Gastrocnemius medialis (tissue), 4 donors: Measurements from ENCODE around the gene ROR1. TPM values are rescaled to one million over a fixed set of nuclear protein-coding genes. Genes with fewer than 3 reads are reported as not detected.

Experiments used
- ATAC-seq, 2 donors: fragments of 150-250 bp; one replicate each; pipeline ENCODE4 v1.9.1; 2016
- DNase-seq, 2 donors: peaks; one replicate each; pipeline ENCODE4 v3.0.0-alpha.2; 2019
- H3K27ac ChIP-seq, 4 donors: fragments of 200-600 bp; sonication (generic); 1 replicate in 1 of 4; 2 replicates in 3 of 4; pipeline ENCODE4 v1.5.1; 2016 to 2018; ENCODE audit warnings: mild to moderate bottlenecking in 2 of 4, moderate library complexity in 1 of 4
- H3K27me3 ChIP-seq, 3 donors: fragments of 200-600 bp; sonication (generic) in 2 of 3; 1 replicate in 1 of 3; 2 replicates in 2 of 3; pipeline versions ENCODE4 v1.5.1 to v1.6.0; 2016 to 2019; ENCODE audit warnings: mild to moderate bottlenecking in 1 of 3, moderate library complexity in 1 of 3
- H3K36me3 ChIP-seq, 2 donors: fragments of 200-600 bp; sonication (generic) in 1 of 2; one replicate each; pipeline ENCODE4 v1.5.1; 2017 to 2018
- H3K4me1 ChIP-seq, 2 donors: fragments of 200-600 bp; sonication (generic) in 1 of 2; one replicate each; pipeline ENCODE4 v1.5.1; 2016 to 2017; ENCODE audit warnings: mild to moderate bottlenecking in 2 of 2
- H3K4me3 ChIP-seq, 4 donors: fragments of 200-600 bp; sonication (generic) in 3 of 4; 1 replicate in 1 of 4; 2 replicates in 3 of 4; pipeline ENCODE4 v1.5.1; 2016 to 2019; ENCODE audit warnings: mild to moderate bottlenecking in 2 of 4
- H3K9me3 ChIP-seq, 3 donors: fragments of 200-600 bp; sonication (generic) in 2 of 3; 1 replicate in 1 of 3; 2 replicates in 2 of 3; pipeline ENCODE4 v1.5.1; 2016 to 2019
- CTCF ChIP-seq, 5 experiments: fragments of 450-650 bp in 3 of 5; fragments of 200-600 bp in 2 of 5; sonication (generic) in 2 of 5; IDR thresholded peaks in 4 of 5; conservative IDR thresholded peaks in 1 of 5; 1 replicate in 4 of 5; 2 replicates in 1 of 5; pipeline ENCODE4 v1.5.1; 2016 to 2019; ENCODE audit warnings: antibody characterized with exemption in 5 of 5, mild to moderate bottlenecking in 3 of 5, moderate library complexity in 3 of 5
- POLR2A ChIP-seq, 2 donors: fragments of 450-650 bp; IDR thresholded peaks; one replicate each; pipeline ENCODE4 v1.6.1; 2017; ENCODE audit warnings: antibody characterized with exemption in 2 of 2, mild to moderate bottlenecking in 2 of 2, moderate library complexity in 2 of 2
- in situ Hi-C, 4 donors: fragments of 200-750 bp; cut with MboI; loops; one replicate each; pipeline versions ENCODE4 v1.15.0 to v1.8.0; 2017; ENCODE audit warnings: low sequenced_read_pairs in 4 of 4
- intact Hi-C: fragments of 100-400 bp; cut with DNase I; formaldehyde crosslinking; loops from one replicate; pipeline ENCODE4 v1.15.1; 2023; ENCODE audit warnings: low total_unique reads
- total RNA-seq, 4 donors: library from RNA; depleted of rRNA; stranded (reverse); fragments of >200 nt; gene quantifications; one replicate each; pipeline versions ENCODE4 v1.1.0 to v1.2.3, GENCODE V29; 2016

The ROR1 gene
- total RNA-seq, 4 donors from 2014 or later = 2.5 to 4.3 (median 3.6) TPM

DNA sequence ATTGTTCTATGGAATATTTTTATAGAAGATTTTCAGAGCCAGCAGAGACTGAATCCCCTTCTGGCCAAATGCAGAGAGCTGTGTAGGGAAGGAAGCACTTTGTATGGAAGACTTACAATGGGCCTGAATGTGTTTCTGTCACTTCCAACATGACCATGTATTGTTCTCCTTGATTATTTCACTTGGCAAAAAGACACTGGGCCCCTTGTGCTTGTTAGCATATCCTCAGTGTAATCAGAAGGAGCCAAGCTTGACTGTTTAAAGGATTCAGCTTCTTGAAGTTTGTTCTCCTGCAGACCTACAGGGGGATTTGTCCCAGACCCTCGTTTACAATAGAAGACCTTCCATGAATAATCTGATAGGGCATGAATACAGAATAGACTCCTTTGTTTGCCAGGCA is 381.5 kb downstream of the ROR1 start:
- TF ChIP-seq POLR2A (IDR thresholded peaks at IDR 0.05) (no peak), CTCF (IDR thresholded peaks at IDR 0.05 in 4 of 5, conservative IDR thresholded peaks at IDR 0.05 in 1 of 5) (no peak)
- in situ Hi-C loops (no loop called here), intact Hi-C loops (no loop called here)
- Histone ChIP-seq H3K9me3 (no peaks in the 10 kb centered on the region), H3K27ac (no peak overlapping the region), H3K4me3 (no peak overlapping the region), H3K4me1 (no peaks in the 10 kb centered on the region), H3K27me3 (no peaks in the 10 kb centered on the region), H3K36me3 (peaks cover 0 to 6% of the 10 kb centered on the region in 2 donors)
- no peak for ATAC-seq
- no peak for DNase-seq

DNA sequence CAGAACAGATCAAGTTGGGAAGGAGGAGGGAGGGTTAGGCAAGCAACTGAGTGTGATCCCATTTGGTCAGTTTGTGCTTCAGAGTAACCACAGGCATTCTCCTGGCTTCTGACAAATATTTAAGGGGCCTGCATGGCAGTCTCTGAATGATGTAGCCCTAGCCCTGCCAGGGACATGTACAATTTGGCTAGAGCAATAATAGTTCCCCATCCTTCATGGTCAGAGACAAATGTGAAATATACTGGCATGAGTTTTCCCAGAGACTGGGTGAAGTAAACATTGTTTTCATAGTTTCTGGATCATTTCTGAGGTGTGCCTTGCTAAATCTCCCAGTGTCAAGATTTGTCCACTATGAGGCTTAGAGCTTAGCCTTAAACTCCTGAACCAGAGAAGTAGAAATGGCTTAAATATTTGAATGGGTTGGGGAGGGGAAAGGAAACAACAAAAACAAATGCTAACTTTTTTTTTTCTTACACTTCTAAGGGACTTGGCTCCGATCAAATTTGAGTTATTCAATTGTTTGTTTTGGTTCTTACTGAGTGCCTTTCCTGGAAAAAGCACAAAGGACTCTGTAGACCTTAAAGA is 387.6 kb downstream of the ROR1 start:
- H3K9me3 ChIP-seq = no peaks in the 10 kb centered on the region
- peak; percentile 46 to 57 for ATAC-seq
- peaks cover 0 to 6% of the 10 kb centered on the region in 2 donors for H3K36me3 ChIP-seq
- H3K4me1 ChIP-seq = peaks cover 7 to 10% of the 10 kb centered on the region in 2 donors
- no peak overlapping the region for H3K4me3 ChIP-seq
- in situ Hi-C loops (no loop called here), intact Hi-C loops (no loop called here)
- no peak overlapping the region for H3K27ac ChIP-seq
- no peaks in the 10 kb centered on the region for H3K27me3 ChIP-seq
- TF ChIP-seq POLR2A (IDR thresholded peaks at IDR 0.05) (no peak), CTCF (IDR thresholded peaks at IDR 0.05 in 4 of 5, conservative IDR thresholded peaks at IDR 0.05 in 1 of 5) (no peak)
- DNase-seq = peak in 1 of 2 donors; percentile 34

GRCh38 chr1:64162151-64162550 is 388.3 kb downstream of the ROR1 start:
- peaks cover 0 to 6% of the 10 kb centered on the region in 2 donors for H3K36me3 ChIP-seq
- no peak overlapping the region for H3K27ac ChIP-seq
- peaks cover 7 to 10% of the 10 kb centered on the region in 2 donors for H3K4me1 ChIP-seq
- DNase-seq (no peak), ATAC-seq (no peak)
- no peak overlapping the region for H3K4me3 ChIP-seq
- TF ChIP-seq POLR2A (IDR thresholded peaks at IDR 0.05) (no peak), CTCF (IDR thresholded peaks at IDR 0.05 in 4 of 5, conservative IDR thresholded peaks at IDR 0.05 in 1 of 5) (no peak)
- no peaks in the 10 kb centered on the region for H3K9me3 ChIP-seq
- in situ Hi-C loops (no loop called here), intact Hi-C loops (no loop called here)
- H3K27me3 ChIP-seq = no peaks in the 10 kb centered on the region

DNA sequence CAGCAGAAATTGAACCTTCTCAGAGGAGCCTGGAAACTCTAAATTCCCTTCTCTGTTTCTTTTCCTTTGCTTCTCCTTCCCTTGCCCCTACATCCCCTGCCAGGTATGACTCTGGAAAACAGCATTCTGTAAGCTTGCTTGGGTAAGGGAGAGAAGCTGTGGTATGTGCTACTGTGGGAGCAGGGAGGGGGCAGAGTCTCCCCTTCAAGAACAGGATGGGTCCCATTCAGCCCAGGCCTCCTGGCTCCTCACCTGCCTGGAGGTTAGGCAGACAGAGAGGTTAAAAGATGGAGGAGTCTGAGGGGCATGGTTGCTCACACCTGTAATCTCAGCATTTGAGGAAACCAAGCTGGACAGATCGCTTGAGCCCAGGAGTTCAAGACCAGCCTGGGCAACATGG is 389.0 kb downstream of the ROR1 start:
- TF ChIP-seq CTCF (IDR thresholded peaks at IDR 0.05 in 4 of 5, conservative IDR thresholded peaks at IDR 0.05 in 1 of 5) (no peak), POLR2A (IDR thresholded peaks at IDR 0.05) (no peak)
- DNase-seq (no peak), ATAC-seq (no peak)
- H3K4me1 ChIP-seq = peaks cover 7 to 10% of the 10 kb centered on the region in 2 donors
- intact Hi-C loops = no loop called here
- peaks cover 0 to 6% of the 10 kb centered on the region in 2 donors for H3K36me3 ChIP-seq
- no peak overlapping the region for H3K27ac ChIP-seq
- in situ Hi-C loops = no loop called here
- no peak overlapping the region for H3K4me3 ChIP-seq
- H3K9me3 ChIP-seq = no peaks in the 10 kb centered on the region
- no peaks in the 10 kb centered on the region for H3K27me3 ChIP-seq

DNA sequence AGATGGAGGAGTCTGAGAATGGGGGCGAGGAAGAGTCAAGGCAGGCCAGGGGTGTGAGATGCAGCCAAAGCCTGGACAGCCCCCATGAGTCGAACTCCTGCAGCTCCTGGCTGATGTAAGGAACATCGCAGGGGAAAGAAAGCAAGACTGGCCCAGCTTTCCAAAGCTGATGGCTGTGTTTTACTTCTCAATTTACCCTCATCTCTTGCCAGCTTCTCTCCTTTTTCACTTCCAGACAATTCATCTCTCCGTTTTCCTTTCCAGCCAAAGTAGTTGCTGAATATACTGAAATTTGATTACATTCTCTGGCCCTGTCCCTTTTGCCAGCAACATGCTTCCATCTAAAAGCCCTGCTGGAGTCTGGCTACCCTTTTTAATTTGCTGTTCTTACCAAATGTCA is 389.6 kb downstream of the ROR1 start:
- Histone ChIP-seq H3K27ac (peak overlapping the region in 1 of 4 donors; percentile 18), H3K36me3 (peaks cover 0 to 6% of the 10 kb centered on the region in 2 donors), H3K27me3 (no peaks in the 10 kb centered on the region), H3K4me1 (peaks cover 7 to 10% of the 10 kb centered on the region in 2 donors), H3K4me3 (no peak overlapping the region), H3K9me3 (no peaks in the 10 kb centered on the region)
- in situ Hi-C loops = no loop called here
- DNase-seq (no peak), ATAC-seq (no peak)
- intact Hi-C loops = no loop called here
- TF ChIP-seq POLR2A (IDR thresholded peaks at IDR 0.05) = no peak
- TF ChIP-seq CTCF (IDR thresholded peaks at IDR 0.05 in 4 of 5, conservative IDR thresholded peaks at IDR 0.05 in 1 of 5) = no peak
